Measurements from ENCODE around the gene RGMB. TPM values are rescaled to one million over a fixed set of nuclear protein-coding genes. Genes with fewer than 3 reads are reported as not detected.

Gene RGMB
- total RNA-seq, 1 experiment from 2014 or later, result 19.3 TPM

GRCh38 chr5:98839469-98840383 lies 66.3 kb downstream of the RGMB start:
- Histone ChIP-seq H2BK20ac (ENCODE audit: low read depth, low read length, poor library complexity, severe bottlenecking) (peak overlapping the region; percentile 84), H4K5ac (ENCODE audit: insufficient read length, low read depth, low read length) (no peak overlapping the region), H3K4me1 (ENCODE audit: insufficient read depth, low read length) (no peaks in the 10 kb centered on the region), H2AK5ac (ENCODE audit: insufficient read length, low read length) (no peak overlapping the region), H2BK15ac (ENCODE audit: low read depth, low read length) (no peak overlapping the region), H3K56ac (ENCODE audit: insufficient read length, low read depth, low read length) (no peak overlapping the region), H3K27me3 (ENCODE audit: insufficient read depth, low read length) (no peaks in the 10 kb centered on the region), H4K91ac (ENCODE audit: insufficient read length, low read depth, low read length) (no peak overlapping the region), H3K27ac (ENCODE audit: insufficient read length, low read depth, low read length) (no peak overlapping the region), H3K4me2 (ENCODE audit: insufficient read depth, insufficient read length, low read length) (no peak overlapping the region), H2BK120ac (ENCODE audit: low read depth, low read length, poor library complexity, severe bottlenecking) (no peak overlapping the region), H3K23me2 (ENCODE audit: insufficient read length, low read depth, low read length, poor library complexity, severe bottlenecking) (no peaks in the 10 kb centered on the region), H4K20me1 (ENCODE audit: control insufficient read depth, insufficient read depth, insufficient read length) (no peaks in the 10 kb centered on the region), H3K79me2 (ENCODE audit: insufficient read depth, low read length) (no peaks in the 10 kb centered on the region), H3K4ac (ENCODE audit: low read depth, low read length) (no peak overlapping the region), H3K9me3 (ENCODE audit: control insufficient read depth, low read depth, low read length) (peaks cover 9% of the 10 kb centered on the region), H3K23ac (ENCODE audit: insufficient read length, low read depth, low read length) (no peak overlapping the region), H2AFZ (ENCODE audit: low read length) (no peak overlapping the region), H2BK5ac (ENCODE audit: insufficient read length, low read length) (no peak overlapping the region), H3T11ph (ENCODE audit: low read length) (no peak overlapping the region), H3K79me1 (ENCODE audit: insufficient read depth, low read depth, low read length, poor library complexity, severe bottlenecking) (no peaks in the 10 kb centered on the region), H3K18ac (ENCODE audit: insufficient read length, low read depth, low read length) (no peak overlapping the region), H2BK12ac (ENCODE audit: insufficient read length, low read depth, low read length) (no peak overlapping the region), H4K8ac (replicated peaks; ENCODE audit: insufficient read length, low read depth, low read length) (no peak overlapping the region), H3K14ac (ENCODE audit: insufficient read depth, low read length) (no peak overlapping the region), H3K9ac (ENCODE audit: extremely low read depth, insufficient read length, low read length) (no peak overlapping the region)
- Mint-ChIP-seq H3K27ac (no peak overlapping the region; a peak in 1 of 7 replicates), H3K36me3 (ENCODE audit: insufficient read depth in 1 of 3, low read depth in 3 of 3) (peaks cover 11 to 22% (median 16%) of the 10 kb centered on the region in 3 experiments), H3K27me3 (ENCODE audit: low read depth) (no peaks in the 10 kb centered on the region), H3K9me3 (peaks cover 24 to 25% of the 10 kb centered on the region in 2 experiments), H3K4me1 (peaks cover 0 to 4% of the 10 kb centered on the region in 2 experiments; a peak in 2 of 4 replicates), H3K4me3 (no peak overlapping the region)
- peak; percentile 49 for DNase-seq
- peak; percentile 57 for TF ChIP-seq CTCF (conservative IDR thresholded peaks at IDR 0.05)
- WGBS (ENCODE audit: extremely low coverage, insufficient read length, low lambda C conversion rate), result no CpG with 5 or more reads among the region's 42 CpGs
